Upper lobe of left lung (tissue), 6 donors: ENCODE results near the gene SHISAL2B. TPM values are rescaled to one million over a fixed set of nuclear protein-coding genes. Genes with fewer than 3 reads are reported as not detected.

ENCODE experiments used
- ATAC-seq, 2 donors: fragments of 200-7000 bp; cut with Tn5 transposase; one replicate each; pipeline ENCODE4 v1.9.1; 2022; ENCODE audit warnings: mild to moderate bottlenecking in 2 of 2, moderate library complexity in 2 of 2; ENCODE audit not compliant: low FRiP score in 2 of 2
- DNase-seq, 2 donors: peaks; one replicate each; pipeline ENCODE4 v3.0.0-alpha.2; 2019 to 2020
- H3K27ac ChIP-seq, 4 donors: fragments of 200-600 bp; sonication (generic); one replicate each; pipeline ENCODE4 v1.5.1; 2016 to 2019
- H3K27me3 ChIP-seq, 4 donors: fragments of 200-600 bp; sonication (generic); one replicate each; pipeline ENCODE4 v1.5.1; 2017 to 2019
- H3K36me3 ChIP-seq, 4 donors: fragments of 200-600 bp; sonication (generic); one replicate each; pipeline ENCODE4 v1.5.1; 2016 to 2019
- H3K4me1 ChIP-seq, 4 donors: fragments of 200-600 bp; sonication (generic); one replicate each; pipeline ENCODE4 v1.5.1; 2018 to 2019
- H3K4me3 ChIP-seq, 4 donors: fragments of 200-600 bp; sonication (generic); one replicate each; pipeline ENCODE4 v1.5.1; 2017 to 2019; ENCODE audit warnings: mild to moderate bottlenecking in 2 of 4, moderate library complexity in 1 of 4
- H3K9me3 ChIP-seq, 4 donors: fragments of 200-600 bp; sonication (generic); one replicate each; pipeline ENCODE4 v1.5.1; 2018 to 2019
- CTCF ChIP-seq, 6 experiments: fragments of 450-650 bp in 4 of 6; fragments of 200-600 bp in 2 of 6; sonication (generic) in 2 of 6; IDR thresholded peaks; one replicate each; pipeline ENCODE4 v1.5.1; 2016 to 2019; ENCODE audit warnings: antibody characterized with exemption in 6 of 6
- EP300 ChIP-seq, 4 donors: sonication (generic); formaldehyde crosslinking; IDR thresholded peaks; one replicate each; pipeline ENCODE4 v1.5.1; 2017; ENCODE audit warnings: antibody characterized with exemption in 4 of 4, control low read depth in 2 of 4
- POLR2A ChIP-seq, 4 donors: fragments of 450-650 bp; IDR thresholded peaks; one replicate each; pipeline ENCODE4 v1.5.1; 2016 to 2017; ENCODE audit warnings: antibody characterized with exemption in 4 of 4, mild to moderate bottlenecking in 2 of 4
- POLR2AphosphoS5 ChIP-seq, 2 donors: sonication (generic); formaldehyde crosslinking; IDR thresholded peaks; one replicate each; pipeline ENCODE4 v1.5.1; 2017; ENCODE audit warnings: antibody characterized with exemption in 2 of 2
- WGBS, 2 donors: methylation state at CpG; one replicate each; pipeline ENCODE4 v1.1.5; 2017 to 2018; 5-methylcytosine and 5-hydroxymethylcytosine counted together
- total RNA-seq, 6 donors: library from RNA; depleted of rRNA in 4 of 6; stranded (reverse); fragments of >200 nt in 4 of 6; gene quantifications; one replicate each; pipeline versions ENCODE4 v1.1.0 to v1.2.1, GENCODE V29; 2016 to 2021
- donor health status: DM: no; HTN: no; CAD: no; lungs with moderate emphysema.
- donor health status: DM: no; HTN: yes; CAD: no; lungs with severe emphysema.

Gene SHISAL2B
- total RNA-seq, 6 donors from 2014 or later = not detected

- WGBS, 2 donors = 85 to 90% methylated on average over 4 of the region's 4 CpGs
- DNase-seq = no peak
- Histone ChIP-seq H3K4me3 (no peak overlapping the region), H3K27ac (no peak overlapping the region), H3K9me3 (no peaks in the 10 kb centered on the region), H3K27me3 (no peaks in the 10 kb centered on the region), H3K4me1 (no peaks in the 10 kb centered on the region), H3K36me3 (no peaks in the 10 kb centered on the region)
- TF ChIP-seq EP300 (IDR thresholded peaks at IDR 0.05) = no peak
- TF ChIP-seq POLR2A (IDR thresholded peaks at IDR 0.05) = no peak
- TF ChIP-seq CTCF (IDR thresholded peaks at IDR 0.05) = no peak
- TF ChIP-seq POLR2AphosphoS5 (IDR thresholded peaks at IDR 0.05) = no peak
- no peak for ATAC-seq
These were observed 10.0 kb upstream of the SHISAL2B start for GRCh38 chr5:64680289-64680688.

GRCh38 chr5:64682608-64683007 lies 7.7 kb upstream of the SHISAL2B start:
- no peak overlapping the region for H3K4me3 ChIP-seq
- WGBS, 2 donors = 77 to 88% methylated on average over 2 to 7 of the region's 7 CpGs
- H3K27ac ChIP-seq = no peak overlapping the region
- TF ChIP-seq POLR2AphosphoS5 (IDR thresholded peaks at IDR 0.05) (no peak), CTCF (IDR thresholded peaks at IDR 0.05) (no peak), POLR2A (IDR thresholded peaks at IDR 0.05) (no peak), EP300 (IDR thresholded peaks at IDR 0.05) (no peak)
- no peaks in the 10 kb centered on the region for H3K36me3 ChIP-seq
- no peaks in the 10 kb centered on the region for H3K9me3 ChIP-seq
- H3K27me3 ChIP-seq = no peaks in the 10 kb centered on the region
- DNase-seq (no peak), ATAC-seq (no peak)
- H3K4me1 ChIP-seq = no peaks in the 10 kb centered on the region

GRCh38 chr5:64685866-64686265 lies 4.4 kb upstream of the SHISAL2B start:
- H3K4me3 ChIP-seq = no peak overlapping the region
- no peaks in the 10 kb centered on the region for H3K36me3 ChIP-seq
- no peak for ATAC-seq
- H3K4me1 ChIP-seq = peaks cover 6 to 10% (median 7%) of the 10 kb centered on the region in 4 donors
- DNase-seq = no peak
- TF ChIP-seq EP300 (IDR thresholded peaks at IDR 0.05) = no peak
- no peak for TF ChIP-seq CTCF (IDR thresholded peaks at IDR 0.05)
- no peak for TF ChIP-seq POLR2AphosphoS5 (IDR thresholded peaks at IDR 0.05)
- TF ChIP-seq POLR2A (IDR thresholded peaks at IDR 0.05) = no peak
- no peak overlapping the region for H3K27ac ChIP-seq
- WGBS, 2 donors = 73 to 81% methylated on average over 5 of the region's 5 CpGs
- peaks cover 0 to 11% (median 5%) of the 10 kb centered on the region in 4 donors for H3K27me3 ChIP-seq
- no peaks in the 10 kb centered on the region for H3K9me3 ChIP-seq

GRCh38 chr5:64688391-64688790 lies 1.9 kb upstream of the SHISAL2B start:
- TF ChIP-seq POLR2AphosphoS5 (IDR thresholded peaks at IDR 0.05) (no peak), CTCF (IDR thresholded peaks at IDR 0.05) (no peak), POLR2A (IDR thresholded peaks at IDR 0.05) (no peak), EP300 (IDR thresholded peaks at IDR 0.05) (no peak)
- H3K9me3 ChIP-seq = no peaks in the 10 kb centered on the region
- H3K27me3 ChIP-seq = peaks cover 0 to 13% (median 6%) of the 10 kb centered on the region in 4 donors
- 78 to 80% methylated on average over 3 of the region's 3 CpGs for WGBS, 2 donors
- H3K4me1 ChIP-seq = peaks cover 7 to 13% (median 9%) of the 10 kb centered on the region in 4 donors
- no peaks in the 10 kb centered on the region for H3K36me3 ChIP-seq
- no peak overlapping the region for H3K27ac ChIP-seq
- DNase-seq (no peak), ATAC-seq (no peak)
- H3K4me3 ChIP-seq = no peak overlapping the region

GRCh38 chr5:64688965-64689364 lies 1.3 kb upstream of the SHISAL2B start:
- no peaks in the 10 kb centered on the region for H3K9me3 ChIP-seq
- TF ChIP-seq EP300 (IDR thresholded peaks at IDR 0.05) = no peak
- no peak for TF ChIP-seq POLR2AphosphoS5 (IDR thresholded peaks at IDR 0.05)
- no peak for TF ChIP-seq CTCF (IDR thresholded peaks at IDR 0.05)
- TF ChIP-seq POLR2A (IDR thresholded peaks at IDR 0.05) = no peak
- ATAC-seq (no peak), DNase-seq (no peak)
- no peak overlapping the region for H3K27ac ChIP-seq
- no peaks in the 10 kb centered on the region for H3K36me3 ChIP-seq
- peaks cover 7 to 13% (median 9%) of the 10 kb centered on the region in 4 donors for H3K4me1 ChIP-seq
- H3K27me3 ChIP-seq = peaks cover 0 to 13% (median 6%) of the 10 kb centered on the region in 4 donors
- WGBS, 2 donors = 77 to 85% methylated on average over 3 of the region's 3 CpGs
- H3K4me3 ChIP-seq = no peak overlapping the region
